Adrenal gland (tissue), 5 donors: Measurements from ENCODE around the gene NUDT5.

ENCODE experiments used
- CTCF ChIP-seq, 6 experiments: fragments of 450-650 bp in 4 of 6; fragments of 200-600 bp in 2 of 6; sonication (generic) in 1 of 6; IDR thresholded peaks; 1 replicate in 5 of 6; 2 replicates in 1 of 6; pipeline versions ENCODE4 v1.5.1 to v1.8.0; 2016 to 2021; ENCODE audit warnings: antibody characterized with exemption in 6 of 6, mild to moderate bottlenecking in 2 of 6, moderate library complexity in 1 of 6
- POLR2A ChIP-seq, 2 donors: fragments of 450-650 bp; IDR thresholded peaks; one replicate each; pipeline ENCODE4 v1.6.1; 2017; ENCODE audit warnings: antibody characterized with exemption in 2 of 2, mild to moderate bottlenecking in 2 of 2, moderate library complexity in 1 of 2
- donor health status: DM: no; HTN: no; CAD: no.

GRCh38 chr10:12162927-12163326, 32.8 kb downstream of the NUDT5 start:
- TF ChIP-seq POLR2A (IDR thresholded peaks at IDR 0.05) = no peak
- TF ChIP-seq CTCF (IDR thresholded peaks at IDR 0.05) = no peak
